Mammary epithelial cell (primary cell): Measurements from ENCODE around the gene LRCH1.

Source experiments
- CTCF ChIP-seq, 2 donors: IDR thresholded peaks in 1 of 2; conservative IDR thresholded peaks in 1 of 2; 2 replicates each; pipeline ENCODE4 v1.5.1; 2011 to 2012; ENCODE audit warnings: inconsistent platforms in 2 of 2, low read length in 2 of 2, mild to moderate bottlenecking in 2 of 2, control low read depth in 1 of 2, low read depth in 1 of 2; ENCODE audit not compliant: insufficient read depth in 1 of 2; ENCODE audit errors: extremely low read depth in 1 of 2
- EZH2 ChIP-seq: IDR thresholded peaks from 2 replicates; pipeline ENCODE4 v1.6.1; 2012; ENCODE audit warnings: low read length, inconsistent platforms, borderline replicate concordance

GRCh38 chr13:46761174-46761573, 208.2 kb downstream of the LRCH1 start:
- TF ChIP-seq CTCF (conservative IDR thresholded peaks at IDR 0.05 in 1 of 2, IDR thresholded peaks at IDR 0.05 in 1 of 2; ENCODE audit: extremely low read depth in 1 of 2, insufficient read depth in 1 of 2, low read depth in 1 of 2, low read length in 2 of 2): no peak
- no peak for TF ChIP-seq EZH2
